BLaER1 treated with 17β-estradiol and CSF1 and Interleukin-3, amounts not matched to agents 10 nM and 100 nM (cell line): ENCODE data around the gene ACTL8.
A peak's percentile ranks its signal among the peaks of the same experiment; 100 is the strongest.

ENCODE experiments used
- H3K27ac ChIP-seq, 11 experiments: shearing (Covaris generic); formaldehyde crosslinking; 2 replicates each; pipeline ENCODE4 v1.8.1; 2022
- H3K27me3 ChIP-seq, 11 experiments: shearing (Covaris generic); formaldehyde crosslinking; 2 replicates each; pipeline ENCODE4 v1.8.1; 2022
- H3K36me3 ChIP-seq, 11 experiments: shearing (Covaris generic); formaldehyde crosslinking; 2 replicates each; pipeline ENCODE4 v1.8.1; 2022
- H3K4me1 ChIP-seq, 10 experiments: shearing (Covaris generic); formaldehyde crosslinking; 2 replicates each; pipeline ENCODE4 v1.8.1; 2022
- H3K4me2 ChIP-seq, 11 experiments: shearing (Covaris generic); formaldehyde crosslinking; 2 replicates each; pipeline ENCODE4 v1.8.1; 2022
- H3K4me3 ChIP-seq, 10 experiments: shearing (Covaris generic); formaldehyde crosslinking; 2 replicates each; pipeline ENCODE4 v1.8.1; 2022
- H3K9ac ChIP-seq, 11 experiments: shearing (Covaris generic); formaldehyde crosslinking; 2 replicates each; pipeline ENCODE4 v1.8.1; 2022
- H3K9me3 ChIP-seq, 11 experiments: shearing (Covaris generic); formaldehyde crosslinking; replicated peaks in 1 of 11; 2 replicates each; pipeline ENCODE4 v1.8.1; 2022
- H4K20me1 ChIP-seq, 11 experiments: shearing (Covaris generic); formaldehyde crosslinking; 2 replicates each; pipeline ENCODE4 v1.8.1; 2022
- Cebpa-rat ChIP-seq, 11 experiments: shearing (Covaris generic); IDR thresholded peaks; 2 replicates each; pipeline ENCODE4 v1.8.1; 2022

Gene ACTL8

GRCh38 chr1:17729909-17730308 is 25.2 kb upstream of the ACTL8 start:
- H3K4me3 ChIP-seq = no peak overlapping the region
- H3K9me3 ChIP-seq = peaks cover 22 to 29% (median 24%) of the 10 kb centered on the region in 11 experiments
- H3K9ac ChIP-seq = no peak overlapping the region
- H3K27ac ChIP-seq = no peak overlapping the region
- H3K36me3 ChIP-seq = no peaks in the 10 kb centered on the region; a peak in 1 of 22 replicates
- H4K20me1 ChIP-seq = no peaks in the 10 kb centered on the region
- no peak overlapping the region for H3K4me2 ChIP-seq
- peaks cover 0 to 32% (median 8%) of the 10 kb centered on the region in 10 experiments; a peak in 11 of 20 replicates for H3K4me1 ChIP-seq
- H3K27me3 ChIP-seq = no peaks in the 10 kb centered on the region
- no peak for TF ChIP-seq Cebpa-rat (IDR thresholded peaks at IDR 0.05)

- no peak overlapping the region for H3K4me3 ChIP-seq
- no peak overlapping the region for H3K9ac ChIP-seq
- TF ChIP-seq Cebpa-rat (IDR thresholded peaks at IDR 0.05) = no peak
- H3K27ac ChIP-seq = no peak overlapping the region
- H4K20me1 ChIP-seq = no peaks in the 10 kb centered on the region
- peak overlapping the region in 4 of 11 experiments; percentile 10 to 46 (median 28); a peak in 5 of 22 replicates for H3K4me2 ChIP-seq
- peaks cover 22 to 29% (median 24%) of the 10 kb centered on the region in 11 experiments for H3K9me3 ChIP-seq
- H3K36me3 ChIP-seq = no peaks in the 10 kb centered on the region; a peak in 1 of 22 replicates
- peaks cover 0 to 22% (median 8%) of the 10 kb centered on the region in 10 experiments; a peak in 9 of 20 replicates for H3K4me1 ChIP-seq
- no peaks in the 10 kb centered on the region for H3K27me3 ChIP-seq
Measured at GRCh38 chr1:17731460-17731859, 23.7 kb upstream of the ACTL8 start.

- Histone ChIP-seq H3K9ac (no peak overlapping the region), H3K4me3 (no peak overlapping the region), H3K4me1 (peaks cover 0 to 22% (median 8%) of the 10 kb centered on the region in 10 experiments; a peak in 9 of 20 replicates), H3K36me3 (no peaks in the 10 kb centered on the region; a peak in 1 of 22 replicates), H3K27me3 (no peaks in the 10 kb centered on the region), H3K4me2 (peak overlapping the region in 5 of 11 experiments; percentile 5 to 48 (median 31); a peak in 9 of 22 replicates), H3K9me3 (peaks cover 14 to 22% (median 16%) of the 10 kb centered on the region in 11 experiments), H4K20me1 (no peaks in the 10 kb centered on the region), H3K27ac (no peak overlapping the region)
- no peak for TF ChIP-seq Cebpa-rat (IDR thresholded peaks at IDR 0.05)
Measured at GRCh38 chr1:17732475-17732874, 22.7 kb upstream of the ACTL8 start.

- Histone ChIP-seq H3K4me1 (peaks cover 0 to 22% (median 8%) of the 10 kb centered on the region in 10 experiments; a peak in 9 of 20 replicates), H4K20me1 (no peaks in the 10 kb centered on the region), H3K36me3 (no peaks in the 10 kb centered on the region), H3K9me3 (peaks cover 5 to 13% (median 6%) of the 10 kb centered on the region in 11 experiments; a peak in 21 of 22 replicates), H3K9ac (no peak overlapping the region), H3K27ac (no peak overlapping the region), H3K4me3 (no peak overlapping the region), H3K4me2 (no peak overlapping the region), H3K27me3 (no peaks in the 10 kb centered on the region)
- no peak for TF ChIP-seq Cebpa-rat (IDR thresholded peaks at IDR 0.05)
Measured at GRCh38 chr1:17733661-17734060, 21.5 kb upstream of the ACTL8 start.

GRCh38 chr1:17734609-17735008 is 20.5 kb upstream of the ACTL8 start:
- TF ChIP-seq Cebpa-rat (IDR thresholded peaks at IDR 0.05) = no peak
- Histone ChIP-seq H3K36me3 (no peaks in the 10 kb centered on the region), H3K9ac (no peak overlapping the region), H3K9me3 (peaks cover 0 to 3% (median 0%) of the 10 kb centered on the region in 11 experiments; a peak in 2 of 22 replicates), H3K4me3 (no peak overlapping the region), H3K27ac (no peak overlapping the region), H3K4me2 (no peak overlapping the region), H4K20me1 (no peaks in the 10 kb centered on the region), H3K27me3 (no peaks in the 10 kb centered on the region), H3K4me1 (peaks cover 0 to 22% (median 8%) of the 10 kb centered on the region in 10 experiments; a peak in 9 of 20 replicates)

GRCh38 chr1:17735348-17735747 is 19.8 kb upstream of the ACTL8 start:
- no peak overlapping the region for H3K9ac ChIP-seq
- no peaks in the 10 kb centered on the region for H4K20me1 ChIP-seq
- peaks cover 0 to 22% (median 8%) of the 10 kb centered on the region in 10 experiments; a peak in 9 of 20 replicates for H3K4me1 ChIP-seq
- H3K27ac ChIP-seq = no peak overlapping the region
- no peaks in the 10 kb centered on the region for H3K27me3 ChIP-seq
- H3K9me3 ChIP-seq = no peaks in the 10 kb centered on the region
- H3K4me2 ChIP-seq = no peak overlapping the region
- H3K36me3 ChIP-seq = no peaks in the 10 kb centered on the region
- TF ChIP-seq Cebpa-rat (IDR thresholded peaks at IDR 0.05) = no peak
- H3K4me3 ChIP-seq = no peak overlapping the region

DNA sequence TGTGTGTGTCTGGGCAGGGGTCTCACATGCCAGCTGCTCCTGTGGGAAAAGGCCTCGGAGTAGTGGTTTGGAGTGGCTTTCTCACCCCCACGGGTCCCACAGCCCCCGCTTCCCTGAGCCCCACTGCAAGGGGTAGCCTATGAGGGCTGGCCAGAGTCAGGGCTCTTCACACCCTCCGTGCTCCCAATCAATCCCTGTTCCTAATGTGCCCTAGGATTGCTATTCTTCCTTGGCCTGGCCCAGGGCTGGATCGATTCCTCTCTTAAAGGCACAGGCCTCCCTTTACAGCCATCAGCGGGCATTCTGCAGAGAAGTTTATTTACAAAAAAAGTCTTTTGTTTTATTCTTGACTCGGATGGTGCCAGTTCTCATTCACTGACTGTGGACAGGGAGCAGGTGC is 19.3 kb upstream of the ACTL8 start:
- H3K36me3 ChIP-seq = no peaks in the 10 kb centered on the region
- no peaks in the 10 kb centered on the region for H3K27me3 ChIP-seq
- no peak overlapping the region for H3K9ac ChIP-seq
- H3K27ac ChIP-seq = no peak overlapping the region
- no peak overlapping the region for H3K4me2 ChIP-seq
- H3K4me3 ChIP-seq = no peak overlapping the region
- H4K20me1 ChIP-seq = no peaks in the 10 kb centered on the region
- peaks cover 0 to 22% (median 8%) of the 10 kb centered on the region in 10 experiments; a peak in 9 of 20 replicates for H3K4me1 ChIP-seq
- H3K9me3 ChIP-seq = no peaks in the 10 kb centered on the region
- no peak for TF ChIP-seq Cebpa-rat (IDR thresholded peaks at IDR 0.05)

DNA sequence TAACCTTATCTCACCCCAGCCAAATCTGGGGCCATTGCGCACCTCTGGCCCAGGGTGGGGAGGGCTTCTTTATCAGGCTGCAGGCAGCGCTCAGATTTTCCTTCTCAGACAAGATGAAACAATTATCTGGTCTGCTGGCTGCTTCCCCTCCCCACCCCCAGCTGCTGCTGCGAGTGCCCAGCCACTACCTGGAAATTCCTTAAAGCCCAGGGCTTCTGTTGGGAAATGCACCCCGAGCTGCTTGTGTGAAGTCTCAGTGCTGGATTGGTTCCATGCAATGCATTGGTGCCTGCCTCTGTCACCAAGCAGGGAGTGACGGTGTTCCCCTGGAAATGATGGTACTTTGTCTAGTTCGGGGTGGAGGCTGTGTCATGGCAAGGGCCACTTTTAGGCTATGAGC is 18.5 kb upstream of the ACTL8 start:
- H3K4me3 ChIP-seq = no peak overlapping the region
- H4K20me1 ChIP-seq = no peaks in the 10 kb centered on the region
- H3K9me3 ChIP-seq = no peaks in the 10 kb centered on the region
- no peaks in the 10 kb centered on the region for H3K27me3 ChIP-seq
- no peak for TF ChIP-seq Cebpa-rat (IDR thresholded peaks at IDR 0.05)
- H3K9ac ChIP-seq = no peak overlapping the region
- H3K4me1 ChIP-seq = peaks cover 0 to 14% (median 7%) of the 10 kb centered on the region in 10 experiments; a peak in 9 of 20 replicates
- H3K27ac ChIP-seq = no peak overlapping the region
- no peak overlapping the region for H3K4me2 ChIP-seq
- no peaks in the 10 kb centered on the region for H3K36me3 ChIP-seq

- H3K4me2 ChIP-seq = no peak overlapping the region
- H3K36me3 ChIP-seq = no peaks in the 10 kb centered on the region
- no peak for TF ChIP-seq Cebpa-rat (IDR thresholded peaks at IDR 0.05)
- H3K27ac ChIP-seq = no peak overlapping the region
- H4K20me1 ChIP-seq = no peaks in the 10 kb centered on the region; a peak in 1 of 22 replicates
- H3K9me3 ChIP-seq = no peaks in the 10 kb centered on the region
- no peaks in the 10 kb centered on the region for H3K27me3 ChIP-seq
- H3K9ac ChIP-seq = no peak overlapping the region
- peaks cover 0 to 12% (median 0%) of the 10 kb centered on the region in 10 experiments; a peak in 1 of 20 replicates for H3K4me1 ChIP-seq
- H3K4me3 ChIP-seq = no peak overlapping the region
Measured at GRCh38 chr1:17739050-17739449, 16.1 kb upstream of the ACTL8 start.

DNA sequence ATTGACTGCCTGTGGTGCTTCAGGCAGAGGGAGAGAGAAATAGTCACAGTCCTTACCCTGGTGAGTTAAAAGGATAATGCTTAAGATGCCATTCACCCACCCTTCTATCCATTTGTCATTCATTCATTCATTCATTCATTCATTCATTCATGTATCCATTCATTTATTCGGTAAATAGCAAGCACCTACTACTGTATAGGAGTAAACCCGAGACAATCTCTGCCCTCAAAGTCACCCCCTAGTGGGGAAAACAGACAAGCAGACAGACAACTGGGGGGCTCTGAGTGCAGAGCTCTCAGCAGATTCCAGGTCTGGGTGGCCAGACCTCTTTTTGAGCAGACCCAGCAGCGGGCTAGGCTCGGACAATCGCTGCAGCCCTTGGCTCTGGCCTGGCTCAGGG is 14.1 kb upstream of the ACTL8 start:
- peaks cover 0 to 6% (median 0%) of the 10 kb centered on the region in 11 experiments; a peak in 1 of 22 replicates for H4K20me1 ChIP-seq
- no peaks in the 10 kb centered on the region for H3K36me3 ChIP-seq
- no peak overlapping the region for H3K9ac ChIP-seq
- H3K4me3 ChIP-seq = no peak overlapping the region
- peaks cover 0 to 12% (median 0%) of the 10 kb centered on the region in 10 experiments; a peak in 1 of 20 replicates for H3K4me1 ChIP-seq
- no peaks in the 10 kb centered on the region for H3K27me3 ChIP-seq
- no peaks in the 10 kb centered on the region for H3K9me3 ChIP-seq
- H3K27ac ChIP-seq = no peak overlapping the region
- H3K4me2 ChIP-seq = no peak overlapping the region
- TF ChIP-seq Cebpa-rat (IDR thresholded peaks at IDR 0.05) = no peak
